Smooth muscle cell of the brain vasculature (primary cell): ENCODE data around the gene CTSA.
A peak's percentile ranks its signal among the peaks of the same experiment; 100 is the strongest.
"Not testable (repeated sequence)": the region's sequence is repeated elsewhere in the genome, so short reads cannot be mapped to it uniquely, and the experiment has no call there.

Source experiments
- DNase-seq: peaks from one replicate; pipeline ENCODE4 v3.0.0-alpha.2; 2012; ENCODE audit warnings: low read depth, low spot score

CTSA gene

DNA sequence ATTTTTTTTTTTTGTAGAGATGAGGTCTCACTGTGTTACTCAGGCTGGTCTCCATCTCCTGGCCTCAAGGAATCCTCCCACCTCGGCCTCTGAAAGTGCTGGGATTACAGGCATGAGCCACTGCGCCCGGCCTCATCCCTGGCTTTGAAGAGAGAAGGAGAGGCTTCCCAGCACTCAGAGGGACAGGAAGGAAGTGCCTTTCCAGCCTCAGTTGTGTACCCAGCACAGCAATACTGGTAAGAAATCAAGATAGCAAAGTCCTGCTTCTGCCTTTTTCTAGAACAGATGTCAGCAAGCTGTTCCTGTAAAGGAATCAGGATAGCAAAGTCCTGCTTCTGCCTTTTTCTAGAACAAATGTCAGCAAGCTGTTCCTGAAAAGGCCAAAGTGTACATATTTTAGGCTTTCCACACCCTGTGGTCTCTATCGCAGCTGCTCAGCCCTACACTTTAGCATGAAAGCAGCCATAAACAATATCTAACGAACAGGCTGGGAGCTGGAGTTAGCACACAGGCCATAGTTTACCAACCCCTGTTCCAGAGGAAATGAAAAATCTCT is 27.1 kb downstream of the CTSA start:
- DNase-seq: no peak

- no peak for DNase-seq
Observed at GRCh38 chr20:45918779-45919537, 27.8 kb downstream of the CTSA start.

GRCh38 chr20:45919542-45920399 is 28.6 kb downstream of the CTSA start:
- peak; percentile 91 for DNase-seq

GRCh38 chr20:45920462-45921336 is 29.6 kb downstream of the CTSA start:
- DNase-seq: no peak

DNA sequence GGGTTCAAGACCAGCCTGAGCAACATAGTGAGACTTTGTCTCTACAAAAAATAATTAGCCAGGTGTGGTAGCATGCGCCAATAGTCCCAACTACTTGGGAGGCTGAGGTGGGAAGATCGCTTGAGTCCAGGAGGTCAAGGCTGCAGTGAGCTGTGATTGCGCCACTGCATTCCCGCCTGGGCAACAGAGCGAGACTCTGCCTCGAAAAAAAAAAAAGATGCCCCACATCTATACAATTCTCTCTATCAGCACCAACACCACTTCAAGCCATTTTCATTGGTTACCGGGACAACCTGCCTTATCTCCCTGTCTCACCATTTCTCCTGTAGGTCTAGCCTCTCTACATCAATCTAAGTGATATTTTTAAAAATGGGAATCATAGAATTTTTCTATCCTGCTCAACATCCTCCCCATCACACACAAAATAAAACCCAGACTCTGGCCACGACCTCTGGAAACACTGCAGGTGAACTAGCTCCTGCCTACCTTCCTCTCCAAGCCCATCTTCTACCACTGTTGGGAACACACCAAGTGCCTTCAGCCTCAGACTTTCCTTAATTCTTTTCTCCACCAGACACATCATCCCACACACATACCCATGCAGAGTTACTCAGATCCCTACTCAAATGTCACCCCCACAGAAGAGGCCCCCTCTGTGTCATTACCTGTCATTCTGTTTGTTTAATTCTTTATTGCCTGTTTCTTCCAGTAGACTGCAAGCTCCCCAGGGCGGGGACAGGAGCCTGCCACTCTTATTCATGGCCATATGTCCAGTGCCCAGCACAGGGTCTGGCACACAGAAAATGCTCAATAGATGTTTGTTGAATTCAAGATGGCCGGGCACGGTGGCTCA is 30.4 kb downstream of the CTSA start:
- no peak for DNase-seq

- peak; percentile 71 for DNase-seq
Observed at GRCh38 chr20:45924391-45925261, 33.5 kb downstream of the CTSA start.

- DNase-seq: no peak
Observed at GRCh38 chr20:45925821-45926506, 34.8 kb downstream of the CTSA start.

GRCh38 chr20:45926731-45927070 is 35.6 kb downstream of the CTSA start:
- no peak for DNase-seq

- no peak for DNase-seq
Observed at GRCh38 chr20:45927071-45927878, 36.1 kb downstream of the CTSA start.

GRCh38 chr20:45931680-45932079 is 40.5 kb downstream of the CTSA start:
- DNase-seq: not testable (repeated sequence)

GRCh38 chr20:45933266-45934045 is 42.3 kb downstream of the CTSA start:
- DNase-seq: peak; percentile 79

GRCh38 chr20:45934046-45934585 is 43.0 kb downstream of the CTSA start:
- DNase-seq: no peak

DNA sequence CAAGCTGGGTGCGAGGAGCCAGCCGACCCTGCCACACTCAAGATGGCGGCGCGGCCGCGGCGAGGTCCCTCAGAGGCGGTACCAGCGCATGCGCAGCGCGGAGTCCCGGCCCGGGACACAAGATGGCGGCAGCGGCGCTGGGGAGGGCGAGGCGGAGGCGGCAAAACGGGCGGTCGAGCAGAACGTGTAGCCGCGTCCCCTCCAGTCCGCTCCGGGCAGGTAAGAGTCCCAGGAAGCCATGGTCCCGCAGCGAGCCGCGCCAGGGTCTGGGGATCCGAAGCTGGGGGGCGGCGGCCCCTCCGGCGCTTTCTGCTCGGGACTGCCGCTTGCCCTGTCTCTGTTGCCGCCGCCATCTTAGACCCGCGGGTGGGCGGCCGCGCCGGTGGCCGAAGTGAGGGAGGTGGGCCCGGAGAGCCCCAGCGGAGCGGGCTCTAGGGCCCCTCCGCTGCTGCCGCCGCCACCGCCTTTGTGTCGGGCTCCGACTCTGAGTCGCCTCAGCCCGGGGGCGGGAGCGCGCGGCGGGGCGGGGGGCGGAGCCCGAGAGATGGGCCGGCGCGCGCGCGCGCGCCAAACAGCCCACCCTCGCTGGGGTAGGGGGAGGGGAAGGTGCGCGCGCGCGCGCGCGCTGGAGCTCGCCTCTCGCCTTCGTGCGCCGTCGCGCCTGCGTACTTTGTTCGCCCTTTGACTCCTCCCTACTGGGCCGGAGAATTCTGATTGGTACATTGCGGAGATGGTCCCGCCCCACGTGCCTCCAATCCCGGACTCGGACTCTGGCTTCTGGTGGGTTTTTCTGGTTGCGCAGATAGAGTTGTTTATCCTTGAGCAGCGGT is 43.7 kb downstream of the CTSA start, which contains the start of gene PCIF1:
Gene PCIF1, plus strand, starts transcription at position 98 of the 830 bp plus-strand sequence. CDS start 4,317 bp downstream, outside the sequence.
- peak; percentile 95 for DNase-seq

DNA sequence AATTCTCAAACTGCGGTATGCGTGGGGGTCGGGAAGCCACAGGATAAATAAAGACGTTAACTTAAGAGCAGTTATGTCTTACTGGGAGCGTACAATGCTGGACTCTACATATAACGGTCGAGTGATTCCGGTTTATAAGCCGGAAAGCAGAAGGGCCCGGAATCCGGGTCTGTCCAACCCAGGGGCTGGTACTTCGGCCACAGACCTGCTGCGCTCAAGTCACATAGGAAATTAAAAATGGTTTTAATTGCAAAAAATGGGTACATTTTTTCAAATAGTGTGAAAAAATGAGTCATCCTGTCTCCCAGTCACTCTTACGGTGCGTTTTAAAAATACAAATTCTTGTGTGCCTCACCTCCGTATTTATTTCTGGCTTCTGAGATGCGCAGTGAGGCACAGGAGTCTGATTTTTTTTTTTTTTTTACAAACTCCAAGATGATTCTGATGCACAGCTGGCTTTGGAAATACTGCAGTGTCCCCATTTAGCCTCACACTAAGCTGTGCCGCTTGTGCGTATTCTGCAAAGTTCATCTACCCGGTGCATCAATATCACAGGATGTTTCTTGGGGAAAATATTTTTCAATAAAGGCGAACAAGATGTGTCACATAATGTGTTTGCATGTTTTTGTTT is 44.4 kb downstream of the CTSA start:
- no peak for DNase-seq

- DNase-seq: no peak
Observed at GRCh38 chr20:45937765-45938164, 46.6 kb downstream of the CTSA start.
